DOHH2 (cell line): Measurements from ENCODE around the gene MRPL53.
"Not testable (repeated sequence)": the region's sequence is repeated elsewhere in the genome, so short reads cannot be mapped to it uniquely, and the experiment has no call there.

Source experiments
- EZH2phosphoT487 ChIP-seq: fragments of 200-600 bp; sonication (generic); IDR thresholded peaks from 2 replicates; pipeline ENCODE4 v1.6.1; 2017; ENCODE audit warnings: borderline replicate concordance, mild to moderate bottlenecking, antibody characterized with exemption, low read length, moderate library complexity, mixed read lengths
- TF ChIP-seq, protein P1 (sequence below): fragments of 200-600 bp; sonication (generic); IDR thresholded peaks from one replicate; pipeline ENCODE4 v1.5.1; 2014; ENCODE audit warnings: antibody characterized with exemption, mild to moderate bottlenecking, low read depth, low read length; ENCODE audit not compliant: poor library complexity, severe bottlenecking

DNA sequence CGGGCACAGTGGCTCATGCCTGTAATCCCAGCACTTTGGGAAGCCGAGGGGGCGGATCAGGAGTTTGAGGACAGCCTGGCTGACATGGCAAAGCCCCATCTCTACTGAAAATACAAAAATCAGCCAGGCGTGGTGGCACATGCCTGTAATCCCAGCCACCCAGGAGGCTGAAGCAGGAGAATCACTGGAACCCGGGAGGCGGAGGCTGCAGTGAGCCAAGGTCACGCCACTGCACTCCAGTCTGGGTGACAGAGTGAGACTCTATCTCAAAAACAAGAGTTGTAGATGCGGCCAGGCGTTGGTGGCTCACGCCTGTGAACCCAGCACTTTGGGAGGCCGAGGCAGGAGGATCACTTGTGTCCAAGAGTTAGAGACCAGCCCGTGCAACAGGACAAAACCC, 1.7 kb downstream of the MRPL53 start:
- TF ChIP-seq, protein P1, sequence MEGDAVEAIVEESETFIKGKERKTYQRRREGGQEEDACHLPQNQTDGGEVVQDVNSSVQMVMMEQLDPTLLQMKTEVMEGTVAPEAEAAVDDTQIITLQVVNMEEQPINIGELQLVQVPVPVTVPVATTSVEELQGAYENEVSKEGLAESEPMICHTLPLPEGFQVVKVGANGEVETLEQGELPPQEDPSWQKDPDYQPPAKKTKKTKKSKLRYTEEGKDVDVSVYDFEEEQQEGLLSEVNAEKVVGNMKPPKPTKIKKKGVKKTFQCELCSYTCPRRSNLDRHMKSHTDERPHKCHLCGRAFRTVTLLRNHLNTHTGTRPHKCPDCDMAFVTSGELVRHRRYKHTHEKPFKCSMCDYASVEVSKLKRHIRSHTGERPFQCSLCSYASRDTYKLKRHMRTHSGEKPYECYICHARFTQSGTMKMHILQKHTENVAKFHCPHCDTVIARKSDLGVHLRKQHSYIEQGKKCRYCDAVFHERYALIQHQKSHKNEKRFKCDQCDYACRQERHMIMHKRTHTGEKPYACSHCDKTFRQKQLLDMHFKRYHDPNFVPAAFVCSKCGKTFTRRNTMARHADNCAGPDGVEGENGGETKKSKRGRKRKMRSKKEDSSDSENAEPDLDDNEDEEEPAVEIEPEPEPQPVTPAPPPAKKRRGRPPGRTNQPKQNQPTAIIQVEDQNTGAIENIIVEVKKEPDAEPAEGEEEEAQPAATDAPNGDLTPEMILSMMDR: not testable (repeated sequence)
- not testable (repeated sequence) for TF ChIP-seq EZH2phosphoT487
